ENCODE data around the gene SCNN1A.

SCNN1A gene

GRCh38 chr12:6367969-6368892 is 7.1 kb downstream of the SCNN1A start:
- Mint-ChIP-seq H3K4me1 (ENCODE audit: low read depth) (peaks cover 26% of the 10 kb centered on the region), H3K27ac (peak overlapping the region; percentile 41), H3K27me3 (ENCODE audit: low read depth) (no peaks in the 10 kb centered on the region), H3K36me3 (ENCODE audit: low read depth) (no peaks in the 10 kb centered on the region), H3K4me3 (no peak overlapping the region), H3K9me3 (no peaks in the 10 kb centered on the region)
- no peak for DNase-seq (ENCODE audit: low spot score)

DNA sequence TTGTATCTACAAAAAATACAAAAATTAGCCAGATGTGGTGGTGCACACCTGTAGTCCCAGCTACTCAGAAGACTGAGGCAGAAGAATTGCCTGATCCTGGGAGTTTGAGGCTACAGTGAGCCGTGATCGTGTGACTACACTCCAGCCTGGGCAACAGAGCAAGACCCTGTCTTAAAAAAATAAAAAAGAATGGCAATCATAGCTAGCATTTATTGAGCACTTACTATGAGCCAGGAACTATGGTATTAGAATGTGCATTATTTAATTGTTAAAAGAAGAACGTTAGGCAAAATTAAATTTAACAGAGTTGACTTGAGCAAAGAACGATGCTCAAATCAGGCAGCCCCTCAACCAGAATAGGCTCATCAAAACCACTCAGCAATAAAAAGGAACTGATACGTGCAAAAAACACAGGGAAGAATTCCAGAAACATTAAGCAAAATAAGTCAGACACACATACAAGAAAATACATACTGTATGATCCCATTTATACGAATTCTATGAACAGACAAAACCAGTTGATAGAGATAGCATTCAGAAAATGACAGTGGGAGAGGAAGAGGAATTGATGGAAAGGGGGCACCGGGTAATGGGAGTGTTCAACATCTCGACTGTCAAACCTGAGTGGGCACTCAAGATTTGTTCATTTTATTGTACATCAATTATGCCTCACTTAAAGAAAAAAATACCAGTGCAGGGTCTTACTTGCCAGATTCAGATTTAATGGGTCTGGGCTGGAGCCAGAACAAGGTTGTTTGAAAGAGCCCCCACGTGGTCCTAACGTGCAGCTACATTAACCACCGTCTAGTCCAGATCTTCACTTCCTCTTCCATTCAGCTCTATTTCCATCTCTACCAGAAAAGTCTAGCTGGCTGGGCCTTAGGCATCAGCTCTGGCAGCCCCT is 8.0 kb downstream of the SCNN1A start:
- Mint-ChIP-seq H3K36me3 (ENCODE audit: low read depth) (no peaks in the 10 kb centered on the region), H3K9me3 (no peaks in the 10 kb centered on the region), H3K4me3 (no peak overlapping the region), H3K27ac (peak overlapping the region; percentile 41), H3K27me3 (ENCODE audit: low read depth) (no peaks in the 10 kb centered on the region), H3K4me1 (ENCODE audit: low read depth) (peaks cover 23% of the 10 kb centered on the region)
- DNase-seq (ENCODE audit: low spot score) = no peak

DNA sequence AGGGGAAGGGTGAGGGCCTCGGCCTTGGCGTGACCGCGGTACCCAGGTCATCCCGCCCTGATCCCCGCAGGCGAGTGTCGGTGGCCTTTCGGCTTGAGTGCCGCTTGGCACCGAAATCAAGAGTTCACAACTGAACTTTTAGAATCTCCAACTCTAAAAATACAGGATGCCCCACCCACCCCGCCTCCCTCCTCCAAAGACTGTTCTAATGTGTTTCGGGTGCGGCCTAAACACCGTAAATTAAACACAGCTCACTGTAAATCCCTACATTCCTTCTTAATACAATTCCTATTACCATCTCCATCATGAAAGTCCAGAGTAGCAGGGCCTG is 11.4 kb downstream of the SCNN1A start:
- H3K36me3 Mint-ChIP-seq (ENCODE audit: low read depth) = no peaks in the 10 kb centered on the region
- peak overlapping the region; percentile 62 for H3K4me3 Mint-ChIP-seq
- peaks cover 31% of the 10 kb centered on the region for H3K4me1 Mint-ChIP-seq (ENCODE audit: low read depth)
- no peaks in the 10 kb centered on the region for H3K9me3 Mint-ChIP-seq
- H3K27ac Mint-ChIP-seq = peak overlapping the region; percentile 73
- peaks cover 3% of the 10 kb centered on the region for H3K27me3 Mint-ChIP-seq (ENCODE audit: low read depth)
- no peak for DNase-seq (ENCODE audit: low spot score)

DNA sequence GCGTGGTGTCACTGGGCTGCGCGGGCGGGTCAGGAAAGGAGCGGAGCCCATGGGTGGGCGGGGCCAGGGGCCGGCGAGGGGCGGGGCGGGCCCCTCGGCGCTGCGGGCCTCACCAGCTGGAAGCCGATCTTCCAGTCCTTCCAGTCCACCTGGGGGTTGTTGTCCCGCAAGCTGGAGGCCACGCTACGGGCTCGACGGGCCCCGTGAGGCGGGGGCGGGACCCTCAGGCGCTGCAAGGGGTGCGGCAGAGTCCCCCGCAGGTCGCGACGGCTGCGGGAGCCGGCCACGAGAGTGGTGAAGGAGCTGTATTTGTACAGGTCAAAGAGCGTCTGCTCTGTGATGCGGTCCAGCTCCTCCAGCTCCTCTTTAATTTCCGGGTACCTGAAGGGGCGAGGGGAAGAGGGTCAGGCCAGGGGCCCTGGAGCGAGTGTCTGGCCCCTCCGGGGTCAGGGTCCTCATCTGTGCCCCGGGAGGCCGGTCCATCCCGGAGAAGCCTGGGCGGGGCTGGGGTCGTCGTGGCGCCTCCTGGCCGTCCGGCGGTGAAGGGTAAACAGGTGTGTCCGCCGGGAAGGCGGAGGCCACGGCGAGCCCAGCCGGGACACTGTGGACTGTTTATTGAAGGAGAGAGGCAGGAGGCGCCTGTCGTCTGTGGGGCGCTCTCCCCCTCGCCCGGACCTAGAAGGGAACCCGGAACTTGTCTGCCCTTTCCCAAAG is 11.9 kb downstream of the SCNN1A start:
- DNase-seq (ENCODE audit: low spot score) = peak; percentile 45
- no peaks in the 10 kb centered on the region for H3K9me3 Mint-ChIP-seq

DNA sequence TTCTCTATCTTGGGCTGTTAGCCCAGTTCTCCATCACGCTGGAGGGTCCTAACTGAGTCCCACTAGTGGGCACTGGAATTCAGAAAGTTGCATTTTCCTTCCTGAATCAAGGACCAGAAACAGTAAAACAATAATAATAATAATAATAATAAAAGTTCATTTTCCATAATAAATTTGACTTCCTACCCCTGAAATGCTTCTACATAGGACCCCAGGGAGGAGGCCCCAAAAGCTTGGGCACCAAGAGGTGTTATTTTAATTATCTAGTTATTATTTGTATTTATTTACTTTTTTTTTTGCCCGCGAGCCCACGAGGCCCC is 12.4 kb downstream of the SCNN1A start:
- Mint-ChIP-seq H3K36me3 (ENCODE audit: low read depth) (no peaks in the 10 kb centered on the region), H3K27ac (no peak overlapping the region), H3K9me3 (no peaks in the 10 kb centered on the region), H3K4me1 (ENCODE audit: low read depth) (peaks cover 24% of the 10 kb centered on the region), H3K4me3 (no peak overlapping the region), H3K27me3 (ENCODE audit: low read depth) (peaks cover 3% of the 10 kb centered on the region)
- no peak for DNase-seq (ENCODE audit: low spot score)

More for the DNA sequence above, 11.9 kb downstream of the SCNN1A start:
- Mint-ChIP-seq H3K27me3 (ENCODE audit: low read depth) (peaks cover 3% of the 10 kb centered on the region), H3K27ac (peak overlapping the region; percentile 73), H3K4me3 (peak overlapping the region; percentile 62), H3K36me3 (ENCODE audit: low read depth) (no peaks in the 10 kb centered on the region), H3K4me1 (ENCODE audit: low read depth) (peaks cover 27% of the 10 kb centered on the region)

- Mint-ChIP-seq H3K36me3 (ENCODE audit: low read depth) (no peaks in the 10 kb centered on the region), H3K9me3 (no peaks in the 10 kb centered on the region), H3K4me1 (ENCODE audit: low read depth) (peaks cover 18% of the 10 kb centered on the region), H3K27ac (peak overlapping the region; percentile 60), H3K4me3 (peak overlapping the region; percentile 55), H3K27me3 (ENCODE audit: low read depth) (peaks cover 3% of the 10 kb centered on the region)
- DNase-seq (ENCODE audit: low spot score) = no peak
Measured at GRCh38 chr12:6362403-6362802, 13.0 kb downstream of the SCNN1A start.

GRCh38 chr12:6361834-6362233 is 13.5 kb downstream of the SCNN1A start:
- H3K36me3 Mint-ChIP-seq (ENCODE audit: low read depth) = no peaks in the 10 kb centered on the region
- H3K27me3 Mint-ChIP-seq (ENCODE audit: low read depth) = peaks cover 8% of the 10 kb centered on the region
- H3K27ac Mint-ChIP-seq = peak overlapping the region; percentile 60
- H3K4me1 Mint-ChIP-seq (ENCODE audit: low read depth) = peaks cover 14% of the 10 kb centered on the region
- H3K4me3 Mint-ChIP-seq = peak overlapping the region; percentile 55
- H3K9me3 Mint-ChIP-seq = no peaks in the 10 kb centered on the region
- no peak for DNase-seq (ENCODE audit: low spot score)

DNA sequence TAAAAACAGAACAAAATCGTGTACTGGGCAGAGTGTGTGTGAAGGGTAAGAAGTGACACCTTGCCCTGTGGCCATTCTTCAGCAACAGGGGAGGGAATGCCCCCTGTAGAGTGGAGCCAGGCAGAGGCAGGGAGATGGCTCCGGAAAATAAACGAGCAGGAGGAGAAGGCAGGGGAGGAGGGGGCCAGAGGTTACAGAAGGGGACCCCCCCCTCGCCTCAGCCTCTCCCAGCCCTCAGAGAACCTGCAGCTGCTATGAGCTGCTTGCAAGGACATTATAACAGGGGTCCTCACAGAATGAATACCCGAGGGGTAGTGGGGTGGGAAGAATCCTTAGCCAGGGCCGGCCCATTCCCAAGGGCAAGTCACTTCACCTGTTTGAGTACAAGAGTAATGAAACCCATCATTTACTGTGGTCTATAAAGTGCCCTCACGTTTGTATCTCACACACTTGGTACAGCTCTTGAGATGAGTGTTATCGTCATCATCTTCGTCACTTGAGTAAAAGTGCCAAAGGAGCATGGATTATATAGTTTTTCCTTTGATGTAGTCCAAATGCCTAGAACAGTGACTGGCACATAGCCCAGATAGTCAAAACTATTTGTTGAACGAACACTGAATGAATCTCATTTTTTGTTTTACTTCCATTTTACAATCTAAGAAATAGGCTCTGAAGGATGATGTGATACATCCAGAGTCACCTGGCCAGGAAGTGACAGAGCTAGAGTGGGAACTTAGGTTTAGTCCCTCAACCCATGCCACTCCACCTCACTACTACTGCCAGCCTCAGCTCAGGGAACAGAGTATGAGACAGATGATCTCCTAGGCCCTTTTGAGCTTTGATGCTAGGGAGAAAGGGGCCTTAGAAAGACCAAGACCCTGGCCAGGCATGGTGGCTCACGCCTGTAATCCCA is 14.5 kb downstream of the SCNN1A start:
- Mint-ChIP-seq H3K36me3 (ENCODE audit: low read depth) (no peaks in the 10 kb centered on the region), H3K9me3 (no peaks in the 10 kb centered on the region), H3K27me3 (ENCODE audit: low read depth) (peaks cover 15% of the 10 kb centered on the region), H3K4me3 (no peak overlapping the region), H3K27ac (no peak overlapping the region), H3K4me1 (ENCODE audit: low read depth) (peaks cover 16% of the 10 kb centered on the region)
- DNase-seq (ENCODE audit: low spot score) = no peak

DNA sequence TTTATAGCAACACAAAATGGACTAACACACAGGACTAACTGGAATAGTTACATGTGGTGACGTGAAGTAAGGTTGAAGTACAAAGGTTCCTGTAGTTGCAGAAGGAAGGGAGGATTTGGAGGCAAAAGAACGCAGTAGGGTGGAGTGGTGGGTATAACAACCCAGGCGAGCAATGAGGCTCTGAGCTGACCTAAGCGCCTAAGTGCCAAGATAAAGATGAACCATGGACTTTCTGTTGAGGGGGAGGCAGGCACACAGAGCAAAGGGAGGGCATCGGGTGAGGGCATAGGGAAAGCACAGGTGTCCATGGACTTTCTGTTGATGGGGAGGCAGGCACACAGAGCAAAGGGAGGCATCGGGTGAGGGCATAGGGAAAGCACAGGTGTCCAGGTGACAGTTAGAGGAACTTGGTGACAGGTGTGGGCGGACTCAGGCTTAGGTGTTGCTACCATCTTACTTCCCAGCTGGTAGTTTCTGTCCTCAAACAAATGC is 15.2 kb downstream of the SCNN1A start:
- H3K27me3 Mint-ChIP-seq (ENCODE audit: low read depth) = peaks cover 15% of the 10 kb centered on the region
- H3K4me3 Mint-ChIP-seq = no peak overlapping the region
- H3K9me3 Mint-ChIP-seq = no peaks in the 10 kb centered on the region
- H3K27ac Mint-ChIP-seq = no peak overlapping the region
- H3K36me3 Mint-ChIP-seq (ENCODE audit: low read depth) = no peaks in the 10 kb centered on the region
- no peak for DNase-seq (ENCODE audit: low spot score)
- H3K4me1 Mint-ChIP-seq (ENCODE audit: low read depth) = peaks cover 16% of the 10 kb centered on the region

GRCh38 chr12:6358881-6359280 is 16.5 kb downstream of the SCNN1A start:
- Mint-ChIP-seq H3K36me3 (ENCODE audit: low read depth) (no peaks in the 10 kb centered on the region), H3K4me3 (no peak overlapping the region), H3K4me1 (ENCODE audit: low read depth) (peaks cover 13% of the 10 kb centered on the region), H3K27me3 (ENCODE audit: low read depth) (peaks cover 18% of the 10 kb centered on the region), H3K9me3 (no peaks in the 10 kb centered on the region), H3K27ac (no peak overlapping the region)
- DNase-seq (ENCODE audit: low spot score) = no peak

DNA sequence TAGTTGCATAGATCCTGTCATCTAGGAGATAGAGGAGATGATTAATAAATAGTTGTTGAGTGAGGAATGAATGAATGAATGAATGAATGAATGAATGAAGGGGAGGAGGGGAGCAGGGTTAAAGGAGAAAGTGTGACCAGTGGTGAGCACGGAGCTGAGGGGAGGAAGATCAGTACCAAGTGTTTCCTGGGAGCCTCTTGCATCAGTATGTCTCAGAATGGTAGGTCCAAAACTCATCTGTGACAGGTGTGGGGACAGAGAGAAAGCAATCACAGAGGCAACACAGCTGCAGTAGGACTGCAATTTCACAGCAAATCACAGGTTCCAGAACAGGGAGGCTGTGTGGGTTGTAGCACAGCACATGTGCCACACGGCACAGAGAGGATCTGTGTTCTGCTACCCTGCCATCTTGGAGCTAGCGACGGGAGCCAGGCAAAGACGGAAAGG is 19.0 kb downstream of the SCNN1A start:
- Mint-ChIP-seq H3K27me3 (ENCODE audit: low read depth) (peaks cover 18% of the 10 kb centered on the region), H3K4me3 (no peak overlapping the region), H3K4me1 (ENCODE audit: low read depth) (peaks cover 10% of the 10 kb centered on the region), H3K27ac (no peak overlapping the region), H3K9me3 (no peaks in the 10 kb centered on the region), H3K36me3 (ENCODE audit: low read depth) (no peaks in the 10 kb centered on the region)
- DNase-seq (ENCODE audit: low spot score) = no peak

GRCh38 chr12:6355491-6356373 is 19.6 kb downstream of the SCNN1A start:
- Mint-ChIP-seq H3K4me1 (ENCODE audit: low read depth) (peaks cover 7% of the 10 kb centered on the region), H3K9me3 (no peaks in the 10 kb centered on the region), H3K4me3 (no peak overlapping the region), H3K27me3 (ENCODE audit: low read depth) (peaks cover 18% of the 10 kb centered on the region), H3K27ac (no peak overlapping the region), H3K36me3 (ENCODE audit: low read depth) (no peaks in the 10 kb centered on the region)
- DNase-seq (ENCODE audit: low spot score) = no peak

All from T-helper 2 cell treated with Interferon-gamma antibody and Interleukin-4, amounts not matched to agents 5 μg/mL and 100 μg/mL, for 36 hours (primary cell).